Retinal pigment epithelial cell (primary cell): ENCODE data around the gene RUNX3.

ENCODE experiments used
- DNase-seq: peaks from one replicate; pipeline ENCODE4 v3.0.0-alpha.2; 2010; ENCODE audit warnings: low read depth
- H3K4me3 ChIP-seq: 2 replicates; pipeline ENCODE4 v1.5.1; 2011; ENCODE audit warnings: mild to moderate bottlenecking, low read length, control low read depth, moderate library complexity
- CTCF ChIP-seq: conservative IDR thresholded peaks from 2 replicates; pipeline ENCODE4 v1.5.1; 2011; ENCODE audit warnings: low read depth, low read length, control low read depth, inconsistent platforms

RUNX3 gene

GRCh38 chr1:24881034-24881433 lies 49.0 kb downstream of the RUNX3 start:
- TF ChIP-seq CTCF = no peak
- no peak overlapping the region for H3K4me3 ChIP-seq
- no peak for DNase-seq

GRCh38 chr1:24878775-24879742 lies 51.0 kb downstream of the RUNX3 start:
- no peak for TF ChIP-seq CTCF
- no peak overlapping the region for H3K4me3 ChIP-seq
- no peak for DNase-seq

- no peak for TF ChIP-seq CTCF
- H3K4me3 ChIP-seq = no peak overlapping the region
- DNase-seq = no peak
These were observed 52.0 kb downstream of the RUNX3 start for GRCh38 chr1:24878045-24878444.

GRCh38 chr1:24875991-24876506 lies 54.0 kb downstream of the RUNX3 start:
- no peak for TF ChIP-seq CTCF
- no peak overlapping the region for H3K4me3 ChIP-seq
- DNase-seq = no peak

GRCh38 chr1:24875257-24875656 lies 54.8 kb downstream of the RUNX3 start:
- DNase-seq = no peak
- no peak for TF ChIP-seq CTCF
- H3K4me3 ChIP-seq = no peak overlapping the region

GRCh38 chr1:24874611-24875234 lies 55.4 kb downstream of the RUNX3 start:
- no peak for DNase-seq
- no peak overlapping the region for H3K4me3 ChIP-seq
- TF ChIP-seq CTCF = no peak
